Activated naive CD8-positive, alpha-beta T cell treated with anti-CD3 and anti-CD28 coated beads, Interleukin-2, amount 50 U/mL, for 16 hours (primary cell): ENCODE data around the gene EIF4H.
"Not testable (repeated sequence)": the region's sequence is repeated elsewhere in the genome, so short reads cannot be mapped to it uniquely, and the experiment has no call there.

Experiments
- DNase-seq: peaks from one replicate; pipeline ENCODE4 v3.0.0-alpha.2; 2020; ENCODE audit warnings: low read depth, low spot score

The EIF4H gene

GRCh38 chr7:74174606-74175082 lies 488 bp downstream of the EIF4H start:
- peak; percentile 2 for DNase-seq

GRCh38 chr7:74175340-74175739 lies 1.2 kb downstream of the EIF4H start:
- DNase-seq = no peak

GRCh38 chr7:74176555-74176954 lies 2.4 kb downstream of the EIF4H start:
- no peak for DNase-seq

- no peak for DNase-seq
These were observed 4.5 kb downstream of the EIF4H start for GRCh38 chr7:74178632-74179031.

GRCh38 chr7:74179935-74180604 lies 5.9 kb downstream of the EIF4H start:
- DNase-seq = no peak

GRCh38 chr7:74180866-74181265 lies 6.7 kb downstream of the EIF4H start:
- DNase-seq = no peak

GRCh38 chr7:74181821-74182220 lies 7.7 kb downstream of the EIF4H start:
- DNase-seq = no peak

- no peak for DNase-seq
These were observed 8.4 kb downstream of the EIF4H start for GRCh38 chr7:74182453-74183090.

GRCh38 chr7:74183142-74183541 lies 9.0 kb downstream of the EIF4H start:
- DNase-seq = no peak

GRCh38 chr7:74183653-74184450 lies 9.7 kb downstream of the EIF4H start:
- no peak for DNase-seq

GRCh38 chr7:74185016-74185415 lies 10.9 kb downstream of the EIF4H start:
- DNase-seq = no peak

- no peak for DNase-seq
These were observed 11.5 kb downstream of the EIF4H start for GRCh38 chr7:74185636-74186035.

GRCh38 chr7:74187915-74188675 lies 13.9 kb downstream of the EIF4H start:
- DNase-seq = no peak

- DNase-seq = no peak
These were observed 16.1 kb downstream of the EIF4H start for GRCh38 chr7:74190259-74190658.

- no peak for DNase-seq
These were observed 17.1 kb downstream of the EIF4H start for GRCh38 chr7:74191231-74191630.

- no peak for DNase-seq
These were observed 18.9 kb downstream of the EIF4H start for GRCh38 chr7:74193054-74193453.

GRCh38 chr7:74193913-74194312 lies 19.8 kb downstream of the EIF4H start:
- DNase-seq = no peak

GRCh38 chr7:74194686-74195085 lies 20.5 kb downstream of the EIF4H start:
- no peak for DNase-seq

GRCh38 chr7:74195139-74195860 lies 21.1 kb downstream of the EIF4H start:
- not testable (repeated sequence) for DNase-seq

GRCh38 chr7:74195968-74196654 lies 22.0 kb downstream of the EIF4H start:
- not testable (repeated sequence) for DNase-seq
